Activated CD4-positive, CD25-positive, alpha-beta regulatory T cell (primary cell): ENCODE measurements around the gene CRADD.

ENCODE experiments used
- DNase-seq, 4 experiments: peaks; one replicate each; lab custom pipeline; 2025; lab: John Stamatoyannopoulos, UW

Gene CRADD

GRCh38 chr12:93807354-93807753 lies 130.2 kb downstream of the CRADD start:
- DNase-seq, result no peak

GRCh38 chr12:93808169-93808899 lies 131.2 kb downstream of the CRADD start:
- no peak for DNase-seq

- no peak for DNase-seq
These were observed 135.5 kb downstream of the CRADD start for GRCh38 chr12:93812626-93813025.

GRCh38 chr12:93813186-93813585 lies 136.0 kb downstream of the CRADD start:
- DNase-seq, result no peak

- DNase-seq, result no peak
These were observed 137.0 kb downstream of the CRADD start for GRCh38 chr12:93813972-93814821.

- no peak for DNase-seq
These were observed 141.4 kb downstream of the CRADD start for GRCh38 chr12:93818488-93819049.

- no peak for DNase-seq
These were observed 141.9 kb downstream of the CRADD start for GRCh38 chr12:93819050-93819491.

GRCh38 chr12:93823616-93824391 lies 146.6 kb downstream of the CRADD start:
- DNase-seq, result no peak

- no peak for DNase-seq
These were observed 147.6 kb downstream of the CRADD start for GRCh38 chr12:93824514-93825500.

GRCh38 chr12:93825501-93825888 lies 148.3 kb downstream of the CRADD start:
- no peak for DNase-seq

GRCh38 chr12:93825931-93826555 lies 148.9 kb downstream of the CRADD start:
- no peak for DNase-seq

- no peak for DNase-seq
These were observed 150.0 kb downstream of the CRADD start for GRCh38 chr12:93827179-93827578.

- no peak for DNase-seq
These were observed 150.5 kb downstream of the CRADD start for GRCh38 chr12:93827669-93828068.

GRCh38 chr12:93829016-93829415 lies 151.8 kb downstream of the CRADD start:
- DNase-seq, result no peak

- no peak for DNase-seq
These were observed 154.2 kb downstream of the CRADD start for GRCh38 chr12:93831374-93831773.

- no peak for DNase-seq
These were observed 155.0 kb downstream of the CRADD start for GRCh38 chr12:93832131-93832530.

- DNase-seq, result no peak
These were observed 156.8 kb downstream of the CRADD start for GRCh38 chr12:93833946-93834345.

GRCh38 chr12:93836620-93837260 lies 159.6 kb downstream of the CRADD start:
- DNase-seq, result no peak

- DNase-seq, result no peak
These were observed 161.0 kb downstream of the CRADD start for GRCh38 chr12:93838193-93838592.

GRCh38 chr12:93839064-93839463 lies 161.9 kb downstream of the CRADD start:
- DNase-seq, result no peak
